NCI-H1694 treated with DMSO at 0.1 percent for 48 hours (cell line): Measurements from ENCODE around the gene QTRT2.

Experiments used
- DNase-seq: peaks from one replicate; lab custom pipeline; 2025; lab: John Stamatoyannopoulos, UW

QTRT2 gene

DNA sequence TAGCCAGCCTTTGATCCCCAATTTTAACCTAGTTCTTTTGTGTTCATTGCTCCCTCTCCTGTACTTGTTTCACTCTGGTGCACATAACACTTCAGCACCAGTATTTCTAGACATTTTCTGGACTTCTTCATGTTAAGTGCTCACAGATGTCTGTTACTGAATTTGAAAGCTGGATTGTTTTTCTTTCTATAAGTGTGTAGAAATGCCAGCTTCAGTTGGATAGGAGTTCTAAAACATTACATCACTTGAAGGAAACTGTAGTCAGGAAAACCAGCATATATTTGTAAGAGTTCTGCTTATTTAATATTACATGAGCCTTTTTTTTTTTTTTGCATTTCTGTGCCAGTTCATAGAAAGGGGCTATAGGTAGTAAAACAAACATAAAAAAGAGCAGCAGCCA lies 21.6 kb downstream of the QTRT2 start:
- no peak for DNase-seq

DNA sequence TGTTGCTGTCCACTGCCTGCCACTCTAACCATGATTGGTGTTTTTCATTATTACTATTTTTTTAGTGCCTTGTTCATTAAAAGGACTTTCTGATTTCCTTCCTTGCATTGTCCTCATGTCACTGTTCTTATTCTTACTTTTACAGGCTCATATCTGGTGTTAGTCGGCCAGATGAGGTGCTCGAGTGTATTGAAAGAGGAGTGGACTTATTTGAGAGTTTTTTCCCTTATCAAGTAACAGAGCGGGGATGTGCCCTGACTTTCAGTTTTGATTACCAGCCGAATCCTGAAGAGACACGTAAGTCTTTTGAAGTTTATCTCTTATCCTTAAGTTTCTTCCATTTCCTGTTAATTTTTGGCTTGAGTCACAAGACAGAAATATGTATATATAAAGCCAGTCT lies 23.2 kb downstream of the QTRT2 start:
- DNase-seq = no peak

DNA sequence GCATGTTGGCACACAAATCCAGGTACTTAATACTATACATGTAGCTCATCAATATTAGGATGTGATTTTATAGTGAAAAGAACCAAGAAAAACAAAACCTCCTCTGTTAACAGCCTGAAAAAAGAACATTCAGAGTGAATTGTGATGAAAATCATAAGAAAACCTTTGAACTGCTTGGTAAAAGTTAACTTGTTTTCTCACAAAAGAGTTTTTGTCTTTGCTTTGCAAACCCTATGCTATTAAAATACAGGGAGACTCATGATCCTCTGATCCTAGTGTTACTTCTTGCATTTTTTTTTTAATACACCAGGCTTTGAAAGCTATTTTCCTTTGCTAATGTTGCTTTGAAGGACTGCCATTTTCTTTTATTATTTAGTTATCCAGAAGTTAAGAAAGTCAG lies 23.7 kb downstream of the QTRT2 start:
- no peak for DNase-seq

DNA sequence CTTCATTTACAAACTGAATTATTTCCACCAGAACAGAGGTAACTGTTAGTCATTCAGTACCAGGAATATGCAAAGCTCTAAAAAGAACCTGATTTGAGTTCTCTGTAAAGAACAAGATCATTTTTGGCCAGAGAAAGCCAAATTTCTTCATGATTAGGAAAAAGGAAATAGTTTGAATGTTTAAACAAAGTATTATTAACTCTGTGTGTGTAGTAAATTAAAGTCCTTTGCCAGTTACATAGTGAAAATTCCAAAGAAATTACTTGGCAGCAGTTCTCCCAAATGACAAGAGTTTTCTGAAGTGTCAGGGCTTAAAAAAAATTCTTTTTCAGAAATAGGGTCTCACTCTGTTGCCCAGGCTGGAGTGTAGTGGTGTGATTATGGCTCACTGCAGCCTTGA lies 24.5 kb downstream of the QTRT2 start:
- no peak for DNase-seq

DNA sequence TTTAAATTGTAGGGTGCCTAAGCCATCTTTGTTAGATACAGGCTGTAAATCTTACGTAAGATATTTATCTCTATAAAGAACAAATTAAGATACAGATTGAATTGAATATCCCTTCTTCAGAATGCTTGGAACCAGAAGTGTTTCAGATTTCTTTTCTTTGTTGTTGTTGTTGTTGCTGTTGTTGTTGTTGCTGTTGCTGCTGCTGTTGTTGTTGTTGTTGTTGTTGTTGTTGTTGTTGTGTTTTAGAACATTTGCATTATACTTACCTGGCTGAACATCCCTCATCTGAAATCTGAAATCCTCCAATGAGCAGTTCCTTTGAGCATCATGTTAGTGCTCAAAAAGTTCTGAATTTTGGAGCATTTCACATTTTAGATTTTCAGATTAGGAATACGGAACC lies 26.6 kb downstream of the QTRT2 start:
- no peak for DNase-seq

DNA sequence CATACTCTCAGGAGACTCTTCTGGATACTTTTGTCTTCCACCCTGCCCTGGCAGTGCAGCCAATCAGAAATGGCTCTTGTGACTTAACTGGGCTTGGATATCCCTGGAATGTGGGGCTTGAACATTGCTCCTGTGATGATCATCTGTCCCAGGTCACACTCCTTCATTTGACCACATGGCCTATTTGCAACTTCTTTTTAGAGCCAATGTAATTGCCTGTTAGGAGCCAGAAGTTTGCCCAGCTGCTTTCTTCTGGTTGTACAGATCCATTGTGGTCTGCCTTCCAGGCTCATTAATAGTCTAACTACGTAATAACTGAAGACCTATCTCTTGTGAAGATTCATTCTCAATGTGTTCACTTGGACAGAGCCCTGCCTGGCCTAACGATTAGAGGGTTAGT lies 29.8 kb downstream of the QTRT2 start:
- DNase-seq = no peak

DNA sequence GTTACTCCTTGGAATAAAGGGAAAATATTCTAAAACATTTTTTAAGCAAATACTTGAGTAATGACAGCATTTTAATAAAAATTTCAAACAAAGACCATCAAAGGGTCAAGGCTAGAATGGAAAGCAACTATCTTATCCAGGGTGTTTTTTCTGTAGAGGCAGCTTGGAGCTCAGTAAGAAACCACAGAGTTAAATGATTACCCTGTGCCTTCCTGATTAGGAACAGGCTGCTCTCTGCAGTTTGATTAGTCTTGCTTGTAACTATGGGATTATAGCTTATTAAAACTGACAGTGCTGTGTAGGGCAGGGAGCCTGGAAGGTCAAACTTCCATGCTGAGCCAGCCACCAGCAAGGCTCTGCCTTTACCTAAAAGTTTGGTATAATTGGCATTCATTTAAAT lies 33.1 kb downstream of the QTRT2 start:
- DNase-seq = no peak

DNA sequence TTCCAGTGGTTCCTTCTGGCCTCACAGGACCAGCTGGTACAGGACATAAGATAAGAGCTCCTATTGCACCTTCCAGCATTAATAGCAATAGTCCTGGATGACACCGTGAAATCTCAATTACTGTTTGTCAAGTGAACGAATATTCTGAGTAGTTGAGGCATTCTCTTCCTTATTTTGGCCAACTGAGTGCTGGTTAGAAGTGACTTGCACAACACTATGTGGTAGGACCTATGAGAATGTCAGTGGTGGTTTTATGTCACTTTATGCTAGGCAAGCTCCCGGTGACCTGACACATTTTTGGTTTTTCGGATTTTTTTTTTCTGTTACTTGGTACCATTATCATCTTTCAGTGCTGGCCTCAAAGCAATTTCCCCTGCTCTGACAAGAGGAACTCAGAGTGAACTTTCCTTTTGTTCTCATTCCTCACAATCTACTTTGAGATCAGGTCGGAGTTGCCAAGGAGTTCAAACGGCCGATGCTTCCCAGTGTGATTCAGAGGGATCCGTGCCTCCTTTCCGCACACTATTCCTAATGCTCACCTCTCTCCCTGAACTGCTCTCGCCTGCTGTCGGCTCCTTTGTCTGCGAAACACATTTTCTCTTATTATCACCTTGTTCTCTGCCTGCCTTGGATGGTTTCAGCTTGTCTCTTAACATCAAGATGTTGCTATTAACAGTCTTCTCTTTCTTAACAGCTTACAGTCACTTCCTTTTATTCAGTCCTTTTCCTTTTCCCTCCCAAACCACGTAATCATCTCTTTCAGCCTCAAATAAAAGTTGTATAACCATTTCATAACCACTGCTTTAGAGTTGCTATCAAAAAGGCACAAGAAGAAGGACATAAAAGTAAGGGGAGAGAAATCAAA lies 35.8 kb downstream of the QTRT2 start:
- DNase-seq = no peak

DNA sequence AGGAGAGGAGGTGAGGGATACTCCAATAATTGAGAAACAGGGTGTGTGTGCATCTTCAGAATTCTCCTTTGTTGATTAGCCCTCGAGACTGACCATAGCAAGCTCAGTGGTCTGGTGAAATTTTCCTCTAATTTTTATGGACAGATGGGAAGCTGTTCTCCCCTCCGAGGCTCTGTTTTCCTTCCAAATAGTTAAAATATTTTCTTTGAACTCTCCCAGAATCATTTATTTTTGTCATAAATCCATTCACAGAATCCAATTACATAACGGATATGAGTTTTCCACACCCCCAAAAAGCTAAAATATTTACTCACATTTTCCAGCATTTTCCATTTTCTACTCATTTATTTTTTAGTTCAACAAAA lies 36.5 kb downstream of the QTRT2 start:
- no peak for DNase-seq

DNA sequence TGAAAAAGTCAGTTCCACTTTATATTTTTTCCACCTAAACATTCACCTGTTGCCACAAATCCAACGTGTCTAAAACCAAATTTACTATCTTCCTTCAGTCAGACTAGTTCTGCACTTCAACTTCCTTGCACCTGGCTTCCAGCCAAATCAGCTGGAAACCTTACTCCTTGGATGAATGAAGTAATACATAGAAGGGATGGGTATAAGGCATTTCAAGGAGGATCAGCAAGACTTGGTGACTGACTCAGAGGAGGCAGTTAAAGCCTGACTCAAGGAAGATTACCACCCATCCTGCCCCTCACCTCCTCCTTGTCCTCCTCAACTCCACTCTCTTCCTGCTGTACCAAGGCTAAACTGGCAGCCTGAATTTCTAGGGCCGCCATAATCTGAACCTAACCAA lies 37.1 kb downstream of the QTRT2 start:
- DNase-seq = no peak

DNA sequence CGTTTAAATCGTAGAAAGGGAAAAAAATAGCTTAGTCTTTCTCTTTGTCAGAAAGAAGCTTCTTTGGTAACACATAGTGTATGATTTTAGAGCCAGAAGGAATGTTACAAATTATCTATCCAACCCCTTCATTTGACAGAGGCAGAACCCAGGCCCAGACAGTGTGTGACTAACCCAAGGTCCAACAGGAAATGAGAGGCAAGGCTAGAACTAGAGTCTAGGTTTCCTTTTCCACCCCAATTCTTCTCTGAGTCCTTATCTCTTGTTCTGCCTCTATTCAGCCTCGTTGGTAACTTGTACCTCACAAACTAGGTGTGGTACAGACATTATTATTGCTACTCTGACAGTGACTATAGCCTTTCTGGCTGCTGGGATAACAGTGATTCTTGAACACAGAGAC lies 39.3 kb downstream of the QTRT2 start:
- DNase-seq = no peak

DNA sequence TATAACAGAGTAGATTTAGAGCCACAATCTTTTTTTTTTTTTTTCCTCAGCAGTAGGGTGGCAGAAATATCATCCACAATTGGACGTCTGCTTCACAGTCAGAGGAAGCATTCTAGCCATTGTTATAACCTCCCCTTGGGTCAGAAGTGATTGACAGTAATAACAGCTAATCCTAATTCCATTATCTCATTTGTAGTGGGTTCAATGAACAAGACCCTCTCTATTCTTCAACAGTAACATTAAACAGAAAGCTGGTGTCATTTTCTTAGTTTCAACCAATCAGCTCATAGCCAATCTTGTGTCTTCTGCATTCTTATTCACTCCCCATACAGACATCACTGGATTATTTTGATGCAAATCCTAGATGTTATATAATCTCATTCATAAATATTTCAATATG lies 44.6 kb downstream of the QTRT2 start:
- no peak for DNase-seq

DNA sequence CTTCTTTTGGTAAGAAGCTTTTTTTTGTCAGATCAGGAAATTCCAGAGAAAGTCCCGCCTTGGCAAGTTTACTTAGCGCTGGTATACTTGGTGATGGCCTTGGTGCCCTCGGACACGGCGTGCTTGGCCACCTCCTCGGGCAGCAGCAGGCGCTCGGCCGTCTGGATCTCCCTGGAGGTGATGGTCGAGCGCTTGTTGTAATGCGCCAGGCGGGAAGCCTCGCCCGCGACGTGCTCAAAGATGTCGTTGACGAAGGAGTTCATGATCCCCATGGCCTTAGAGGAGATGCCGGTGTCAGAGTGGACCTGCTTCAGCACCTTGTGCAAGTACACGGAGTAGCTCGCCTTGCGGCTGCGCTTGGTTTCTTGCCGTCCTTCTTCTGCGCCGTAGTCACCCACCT lies 46.6 kb downstream of the QTRT2 start:
- no peak for DNase-seq

DNA sequence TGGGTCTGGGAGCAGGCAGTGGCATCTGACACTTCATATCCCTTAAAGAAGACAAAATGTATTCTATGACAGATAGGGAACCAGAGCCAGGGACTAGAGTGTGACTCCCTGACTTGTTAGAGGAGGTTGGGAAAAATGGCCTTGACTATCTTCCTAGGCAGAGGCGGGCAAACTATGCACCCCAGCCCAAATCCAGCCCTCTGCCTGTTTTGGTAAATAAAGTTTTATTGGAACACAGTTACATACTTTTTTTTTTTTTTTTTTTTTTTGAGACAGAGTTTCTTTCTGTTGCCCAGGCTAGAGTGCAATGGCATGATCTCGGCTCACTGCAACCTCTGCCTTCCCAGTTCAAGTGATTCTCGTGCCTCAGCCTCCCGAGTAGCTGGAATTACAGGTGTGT lies 47.3 kb downstream of the QTRT2 start:
- no peak for DNase-seq

DNA sequence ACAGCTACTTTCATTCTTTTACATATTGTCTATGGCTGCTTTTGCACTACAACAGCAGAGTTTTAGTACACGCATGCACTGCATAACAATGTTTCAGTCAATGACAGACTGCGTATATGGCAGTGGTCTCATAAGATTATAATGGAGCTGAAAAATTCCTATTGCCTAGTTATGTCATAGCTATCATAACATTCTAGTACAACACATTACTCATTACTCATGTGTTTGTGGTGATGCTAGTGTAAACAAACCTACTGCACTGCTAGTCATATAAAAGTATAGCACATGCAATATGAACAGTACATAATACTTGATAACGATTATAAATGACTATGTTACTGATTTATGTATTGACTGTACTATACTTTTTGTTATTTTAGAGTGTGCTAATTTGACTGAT lies 47.9 kb downstream of the QTRT2 start:
- DNase-seq = no peak

DNA sequence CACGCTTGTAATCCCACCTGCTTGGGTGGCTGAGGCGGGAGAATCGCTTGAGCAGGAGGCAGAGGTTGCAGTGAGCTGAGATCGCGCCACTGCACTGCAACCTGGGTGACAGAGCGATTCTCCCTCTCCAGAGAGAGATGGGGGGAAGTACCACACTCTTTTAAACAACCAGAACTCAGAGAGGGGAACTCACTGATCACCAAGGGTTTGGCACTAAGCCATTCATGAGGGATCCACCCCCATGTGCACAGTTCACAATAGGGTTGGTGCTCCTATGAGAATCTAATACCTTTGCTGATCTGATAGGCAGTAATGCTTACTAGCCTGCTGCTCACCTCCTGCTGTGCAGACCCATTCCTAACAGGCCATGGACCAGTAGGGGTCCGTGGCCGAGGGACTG lies 51.6 kb downstream of the QTRT2 start:
- no peak for DNase-seq

DNA sequence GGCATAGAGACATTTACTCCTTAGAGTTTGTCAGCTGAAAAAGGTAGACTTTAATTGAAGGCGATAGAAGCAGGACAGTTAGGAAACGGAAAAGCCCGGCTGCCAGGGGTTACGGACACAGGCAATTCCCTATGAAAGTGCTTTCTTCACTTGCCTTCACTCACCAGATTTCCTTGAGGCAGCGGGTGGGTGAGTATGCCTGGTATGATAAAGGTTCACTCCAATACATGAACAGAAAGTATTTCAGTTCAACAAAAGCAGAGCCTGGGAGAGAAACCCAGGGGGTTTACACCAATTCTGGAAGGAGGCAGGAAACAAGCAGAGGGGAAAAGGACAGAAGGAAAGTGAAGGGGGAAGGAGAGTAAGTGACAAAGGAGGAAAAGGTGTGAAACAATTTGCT lies 53.9 kb downstream of the QTRT2 start:
- no peak for DNase-seq

DNA sequence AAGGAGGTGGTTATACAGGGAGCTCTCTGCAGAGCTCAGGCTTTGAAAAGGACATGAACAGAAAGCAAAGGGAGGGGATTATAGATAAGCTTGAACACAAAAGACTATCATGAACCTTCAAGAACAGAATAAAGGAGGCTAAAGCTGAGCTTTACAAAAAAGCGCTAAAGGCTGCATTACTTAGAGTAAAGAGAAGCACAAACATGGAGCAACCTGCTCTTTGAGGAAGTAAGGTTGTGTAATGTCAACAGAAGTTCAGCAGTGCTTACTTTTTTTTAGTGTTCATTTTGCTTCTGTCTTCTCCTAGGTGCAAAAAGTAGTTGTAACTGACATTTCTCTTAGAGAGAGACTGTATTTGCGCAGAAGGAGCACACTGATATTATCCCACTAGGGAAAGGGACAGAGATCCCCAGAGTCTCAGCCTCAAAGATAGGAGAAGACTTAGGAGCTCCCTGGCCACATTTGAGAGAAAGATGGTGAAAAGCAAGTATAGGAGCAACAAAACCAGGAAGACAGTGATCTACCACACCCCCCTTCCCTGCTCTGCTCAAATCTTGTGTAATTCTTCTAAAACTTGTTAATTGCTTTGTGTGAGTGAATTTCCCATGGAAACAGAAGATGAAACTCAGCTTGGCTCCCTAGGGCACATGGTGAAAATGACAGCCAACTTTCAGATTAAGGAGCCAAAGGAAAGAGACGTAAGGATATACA lies 54.7 kb downstream of the QTRT2 start:
- no peak for DNase-seq

DNA sequence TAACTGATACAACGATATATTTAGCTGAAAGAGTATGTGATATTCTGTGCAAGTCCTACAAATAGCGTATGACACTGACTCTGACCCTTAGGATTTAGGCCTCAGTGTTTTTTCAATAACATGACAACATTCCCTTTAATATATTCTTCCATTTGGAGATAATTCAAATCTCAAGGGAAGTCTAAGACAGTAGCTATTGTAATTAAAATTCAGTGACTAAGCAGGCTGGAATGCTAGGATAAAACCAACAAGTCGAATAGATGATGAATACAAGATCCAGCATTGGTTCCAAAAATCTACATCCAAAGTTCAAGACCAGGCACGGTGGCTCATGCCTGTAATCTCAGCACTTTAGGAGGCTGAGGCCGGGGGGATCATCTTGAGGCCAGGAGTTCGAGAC lies 56.2 kb downstream of the QTRT2 start:
- DNase-seq = no peak

DNA sequence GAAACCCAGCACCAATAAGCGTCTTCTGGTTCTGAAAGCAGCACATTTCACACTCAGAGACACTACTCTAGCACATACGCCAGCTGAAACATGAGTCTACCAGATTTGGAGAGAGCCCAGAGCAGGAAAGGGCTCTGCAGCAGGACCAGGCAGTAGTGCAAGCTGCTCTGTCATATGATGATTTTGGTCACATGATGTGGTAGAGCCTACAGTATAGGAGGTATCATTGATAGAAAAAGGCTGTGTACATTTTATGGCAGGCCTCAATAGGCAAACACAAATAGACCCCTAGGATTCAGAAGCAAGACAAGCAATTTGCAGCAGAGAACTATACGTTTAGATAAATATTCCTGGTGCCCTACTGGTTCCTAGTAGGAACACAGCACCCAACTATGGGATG lies 58.2 kb downstream of the QTRT2 start:
- DNase-seq = no peak

DNA sequence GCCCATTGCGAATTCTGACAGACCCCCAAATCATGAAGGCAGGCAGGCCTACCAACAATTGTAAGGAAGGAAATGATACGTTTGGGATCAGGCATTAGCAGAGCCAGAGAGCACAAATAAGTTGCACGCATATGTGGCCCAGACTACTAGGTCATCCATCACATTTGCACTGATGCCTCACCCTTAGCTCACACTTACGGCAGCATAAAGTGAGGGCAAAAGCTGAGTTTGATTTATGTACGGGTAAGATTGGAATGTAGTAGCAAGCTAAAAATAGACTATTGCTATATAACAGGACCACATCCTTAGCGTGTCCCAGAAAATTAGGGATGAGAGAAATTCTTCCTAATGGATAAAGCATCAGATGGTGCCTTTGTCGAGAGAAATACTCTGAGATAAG lies 58.6 kb downstream of the QTRT2 start:
- no peak for DNase-seq

DNA sequence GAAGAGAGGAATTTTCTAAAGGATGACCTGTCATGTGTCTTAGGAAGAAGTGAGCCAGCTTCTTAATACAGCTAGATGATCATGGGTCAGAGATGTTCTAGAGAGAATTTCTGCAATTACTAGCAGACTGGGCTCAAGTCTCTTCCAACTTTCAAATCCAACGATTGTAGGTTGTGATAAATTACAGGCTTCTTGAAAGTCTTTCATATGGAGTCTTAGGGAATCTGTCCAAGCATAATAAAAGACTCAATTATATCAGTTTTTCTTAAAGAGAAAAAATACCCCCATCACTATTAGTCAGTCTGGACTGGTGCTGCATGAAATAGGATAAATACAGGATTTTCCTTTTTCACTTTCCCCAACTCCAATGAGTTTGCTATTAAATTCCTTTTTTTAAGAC lies 63.2 kb downstream of the QTRT2 start:
- DNase-seq = no peak

DNA sequence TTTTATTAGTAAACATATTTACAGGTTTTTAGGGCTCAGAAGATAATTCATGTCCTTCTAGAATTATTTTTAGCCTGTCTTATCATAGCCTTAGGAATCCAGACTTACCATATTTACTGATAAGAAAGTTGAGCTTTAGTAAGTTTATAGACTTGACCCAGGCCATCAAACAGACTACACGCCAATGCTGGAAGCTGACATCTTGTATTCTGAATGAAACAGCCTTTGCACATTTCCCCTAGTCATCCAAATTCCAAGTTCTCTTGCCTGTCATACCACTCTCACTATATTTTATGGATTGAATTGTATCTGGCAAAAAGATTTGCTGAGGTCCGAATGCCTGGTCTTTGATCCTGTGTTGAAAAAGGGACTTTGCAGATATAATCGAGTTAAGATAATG lies 63.7 kb downstream of the QTRT2 start:
- DNase-seq = no peak
